Ovary (tissue), 9 donors: ENCODE measurements around the gene PLIN4. TPM values are rescaled to one million over a fixed set of nuclear protein-coding genes. Genes with fewer than 3 reads are reported as not detected.

Experiments
- DNase-seq, 5 donors: peaks; one replicate each; pipeline ENCODE4 v3.0.0-alpha.2; 2019 to 2020
- H3K27ac ChIP-seq, 2 donors: fragments of 200-600 bp; one replicate each; pipeline versions ENCODE4 v1.5.1 to v1.8.0; 2019 to 2022
- H3K27me3 ChIP-seq: fragments of 200-600 bp; one replicate; pipeline ENCODE4 v1.8.0; 2022
- H3K36me3 ChIP-seq: fragments of 200-600 bp; sonication (generic); one replicate; pipeline ENCODE4 v1.5.1; 2019
- H3K4me1 ChIP-seq: one replicate; pipeline ENCODE4 v1.8.1; 2013; ENCODE audit warnings: mild to moderate bottlenecking, moderate library complexity; ENCODE audit not compliant: insufficient read depth
- H3K4me3 ChIP-seq: fragments of 200-600 bp; sonication (generic); one replicate; pipeline ENCODE4 v1.5.1; 2017
- H3K9me3 ChIP-seq, 2 donors: fragments of 200-600 bp in 1 of 2; sonication (generic) in 1 of 2; one replicate each; pipeline versions ENCODE4 v1.5.1 to v1.8.1; 2013 to 2019; ENCODE audit warnings: mild to moderate bottlenecking in 1 of 2, moderate library complexity in 1 of 2
- CTCF ChIP-seq, 3 donors: fragments of 450-650 bp in 2 of 3; fragments of 200-600 bp in 1 of 3; IDR thresholded peaks; one replicate each; pipeline versions ENCODE4 v1.5.1 to v1.8.0; 2016 to 2022; ENCODE audit warnings: antibody characterized with exemption in 3 of 3, mild to moderate bottlenecking in 1 of 3
- EP300 ChIP-seq: sonication (generic); formaldehyde crosslinking; IDR thresholded peaks from one replicate; pipeline ENCODE4 v1.6.1; 2017; ENCODE audit warnings: antibody characterized with exemption
- POLR2A ChIP-seq: fragments of 450-650 bp; IDR thresholded peaks from one replicate; pipeline ENCODE4 v1.6.1; 2017; ENCODE audit warnings: antibody characterized with exemption, mild to moderate bottlenecking, moderate library complexity
- WGBS, 3 donors: extraction: QIAGEN DNeasy Blood & Tissue Kit in 1 of 3; methylation state at CpG; one replicate each; pipeline versions ENCODE4 v1.1.5 to v1.1.7; 2013 to 2017; 5-methylcytosine and 5-hydroxymethylcytosine counted together
- intact Hi-C, 4 donors: fragments of 100-400 bp; cut with DNase I; formaldehyde crosslinking; loops; one replicate each; pipeline versions ENCODE4 v1.11.0 to v1.15.1; 2022 to 2023
- polyA plus RNA-seq, 2 donors: library from polyadenylated mRNA; stranded (reverse); fragments of 200-250 nt in 1 of 2; fragments of 350-450 nt in 1 of 2; fragmentation: Illumina TruSeq in 1 of 2; extraction: RNeasy Lipid Tissue Mini Kit (QIAGEN cat#74804) in 1 of 2; gene quantifications; one replicate each; pipeline ENCODE4 v1.2.3, GENCODE V29; 2013 to 2014
- total RNA-seq, 7 donors: library from RNA; depleted of rRNA in 2 of 7; stranded (reverse); fragments of >200 nt in 2 of 7; fragmentation: NEBNext Ultra II Directional in 3 of 7; extraction: Animal tissue kit (Norgen Biotek cat#: 25700) in 3 of 7; gene quantifications; one replicate each; pipeline versions ENCODE4 v1.1.0 to v1.2.4, GENCODE V29; 2016 to 2023
- donor health status: DM: no; HTN: no; CAD: no; lungs with moderate emphysema.
- donor health status: DM: no; HTN: no; CAD: no.
- donor health status: Bipolar disorder and iron deficiency.
- donor health status: DM: yes; HTN: yes; CAD: no.
- donor health status: DM: no; HTN: no; CAD: no.
- donor health status: DM: yes; HTN: yes; CAD: no.

Gene PLIN4
- total and polyA plus RNA-seq, 9 donors, result 1.6 to 55.1 (median 21.7) TPM

GRCh38 chr19:4552525-4552819 is 34.2 kb upstream of the PLIN4 start:
- WGBS, 3 donors, result 67 to 78% (median 70%) methylated on average over 18 of the region's 18 CpGs
- Histone ChIP-seq H3K27ac (no peak overlapping the region), H3K4me3 (no peak overlapping the region), H3K9me3 (no peaks in the 10 kb centered on the region), H3K36me3 (no peaks in the 10 kb centered on the region), H3K4me1 (peaks cover 2% of the 10 kb centered on the region), H3K27me3 (no peaks in the 10 kb centered on the region)
- DNase-seq, result peak in 1 of 5 donors; percentile 18
- TF ChIP-seq POLR2A, result no peak
- TF ChIP-seq EP300, result no peak
- TF ChIP-seq CTCF (IDR thresholded peaks at IDR 0.05), result no peak
- intact Hi-C loops, result loop anchor here in 1 of 4 donors (10.0 kb wide), 1 partner anchor 288 kb away; no protein-coding TSS in a partner anchor

GRCh38 chr19:4550479-4551050 is 32.3 kb upstream of the PLIN4 start:
- TF ChIP-seq CTCF (IDR thresholded peaks at IDR 0.05) (no peak), POLR2A (no peak), EP300 (no peak)
- 80 to 85% (median 82%) methylated on average over 26 of the region's 26 CpGs for WGBS, 3 donors
- Histone ChIP-seq H3K36me3 (no peaks in the 10 kb centered on the region), H3K27ac (no peak overlapping the region), H3K4me1 (peaks cover 2% of the 10 kb centered on the region), H3K9me3 (no peaks in the 10 kb centered on the region), H3K27me3 (no peaks in the 10 kb centered on the region), H3K4me3 (no peak overlapping the region)
- intact Hi-C loops, result loop anchor here in 1 of 4 donors (10.0 kb wide), 1 partner anchor 286 kb away; no protein-coding TSS in a partner anchor
- DNase-seq, result peak in 1 of 5 donors; percentile 17

- Histone ChIP-seq H3K36me3 (no peaks in the 10 kb centered on the region), H3K9me3 (no peaks in the 10 kb centered on the region), H3K27ac (no peak overlapping the region), H3K4me3 (no peak overlapping the region), H3K27me3 (no peaks in the 10 kb centered on the region), H3K4me1 (peaks cover 2% of the 10 kb centered on the region)
- DNase-seq, result no peak
- 88 to 92% (median 88%) methylated on average over 18 of the region's 18 CpGs for WGBS, 3 donors
- TF ChIP-seq CTCF (IDR thresholded peaks at IDR 0.05) (no peak), POLR2A (no peak), EP300 (no peak)
- intact Hi-C loops, result loop anchor here in 1 of 4 donors (10.0 kb wide), 1 partner anchor 285 kb away; no protein-coding TSS in a partner anchor
Observed at GRCh38 chr19:4550018-4550417, 31.7 kb upstream of the PLIN4 start.

- H3K4me1 ChIP-seq, result peaks cover 2% of the 10 kb centered on the region
- no peaks in the 10 kb centered on the region for H3K27me3 ChIP-seq
- intact Hi-C loops, result no loop called here
- H3K36me3 ChIP-seq, result no peaks in the 10 kb centered on the region
- H3K9me3 ChIP-seq, result no peaks in the 10 kb centered on the region
- no peak overlapping the region for H3K4me3 ChIP-seq
- TF ChIP-seq CTCF (IDR thresholded peaks at IDR 0.05) (no peak), EP300 (no peak), POLR2A (no peak)
- H3K27ac ChIP-seq, result no peak overlapping the region
- DNase-seq, result no peak
- 53 to 67% (median 64%) methylated on average over 14 of the region's 14 CpGs for WGBS, 3 donors
Observed at GRCh38 chr19:4548238-4548584, 29.9 kb upstream of the PLIN4 start.
